GM12864 (cell line): ENCODE data around the gene RBFOX2.

Source experiments
- DNase-seq: peaks from one replicate; pipeline ENCODE4 v3.0.0-alpha.2; 2011; ENCODE audit warnings: low read depth
- H3K4me3 ChIP-seq: 2 replicates; pipeline ENCODE4 v1.5.1; 2011; ENCODE audit warnings: mild to moderate bottlenecking, low read depth, low read length, control low read depth
- TF ChIP-seq, protein P1 (sequence below): IDR thresholded peaks from 2 replicates; pipeline ENCODE4 v1.5.1; 2011; ENCODE audit warnings: low read depth, mild to moderate bottlenecking, moderate library complexity, low read length, control low read depth, inconsistent platforms; ENCODE audit errors: missing control alignments

The RBFOX2 gene

DNA sequence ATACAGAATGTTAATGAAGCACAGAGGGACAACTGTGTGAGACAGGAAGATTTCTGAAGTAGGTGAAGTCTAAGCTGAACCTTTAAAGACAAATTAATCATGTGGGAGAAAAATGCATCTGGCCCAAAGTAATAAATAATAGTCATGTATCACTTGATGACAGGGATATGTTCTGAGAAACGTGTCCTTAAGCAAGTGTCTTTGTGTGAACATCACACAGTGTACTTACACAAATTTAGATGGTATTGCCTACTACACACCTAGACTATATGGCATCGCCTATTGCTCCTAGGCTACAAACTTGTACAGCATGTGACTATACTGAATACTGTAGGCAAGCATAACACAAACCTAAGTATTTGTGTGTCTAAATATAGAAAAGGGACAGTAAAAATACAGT, 198.3 kb downstream of the RBFOX2 start:
- no peak overlapping the region for H3K4me3 ChIP-seq
- no peak for DNase-seq
- TF ChIP-seq, protein P1, sequence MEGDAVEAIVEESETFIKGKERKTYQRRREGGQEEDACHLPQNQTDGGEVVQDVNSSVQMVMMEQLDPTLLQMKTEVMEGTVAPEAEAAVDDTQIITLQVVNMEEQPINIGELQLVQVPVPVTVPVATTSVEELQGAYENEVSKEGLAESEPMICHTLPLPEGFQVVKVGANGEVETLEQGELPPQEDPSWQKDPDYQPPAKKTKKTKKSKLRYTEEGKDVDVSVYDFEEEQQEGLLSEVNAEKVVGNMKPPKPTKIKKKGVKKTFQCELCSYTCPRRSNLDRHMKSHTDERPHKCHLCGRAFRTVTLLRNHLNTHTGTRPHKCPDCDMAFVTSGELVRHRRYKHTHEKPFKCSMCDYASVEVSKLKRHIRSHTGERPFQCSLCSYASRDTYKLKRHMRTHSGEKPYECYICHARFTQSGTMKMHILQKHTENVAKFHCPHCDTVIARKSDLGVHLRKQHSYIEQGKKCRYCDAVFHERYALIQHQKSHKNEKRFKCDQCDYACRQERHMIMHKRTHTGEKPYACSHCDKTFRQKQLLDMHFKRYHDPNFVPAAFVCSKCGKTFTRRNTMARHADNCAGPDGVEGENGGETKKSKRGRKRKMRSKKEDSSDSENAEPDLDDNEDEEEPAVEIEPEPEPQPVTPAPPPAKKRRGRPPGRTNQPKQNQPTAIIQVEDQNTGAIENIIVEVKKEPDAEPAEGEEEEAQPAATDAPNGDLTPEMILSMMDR, result no peak

DNA sequence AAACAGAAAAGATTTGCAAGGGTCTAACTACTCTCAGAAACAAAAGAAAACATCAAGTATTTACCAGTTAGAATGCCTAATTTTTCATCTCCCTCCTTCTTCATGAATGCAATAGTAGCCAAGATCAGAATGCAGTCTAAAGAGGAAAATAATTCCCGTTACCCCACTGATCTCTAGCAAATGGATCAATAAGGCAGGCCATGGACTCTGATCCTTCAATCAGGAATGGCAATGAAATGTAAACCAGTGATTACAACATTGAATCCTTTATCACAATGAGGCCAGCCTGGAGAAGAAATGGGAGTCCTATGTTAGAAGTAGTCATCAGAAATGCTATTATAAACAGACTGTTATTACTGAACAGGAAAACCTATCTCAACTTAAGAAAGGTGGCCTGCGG, 204.4 kb downstream of the RBFOX2 start:
- TF ChIP-seq, protein P1, result no peak
- DNase-seq, result no peak
- H3K4me3 ChIP-seq, result no peak overlapping the region

DNA sequence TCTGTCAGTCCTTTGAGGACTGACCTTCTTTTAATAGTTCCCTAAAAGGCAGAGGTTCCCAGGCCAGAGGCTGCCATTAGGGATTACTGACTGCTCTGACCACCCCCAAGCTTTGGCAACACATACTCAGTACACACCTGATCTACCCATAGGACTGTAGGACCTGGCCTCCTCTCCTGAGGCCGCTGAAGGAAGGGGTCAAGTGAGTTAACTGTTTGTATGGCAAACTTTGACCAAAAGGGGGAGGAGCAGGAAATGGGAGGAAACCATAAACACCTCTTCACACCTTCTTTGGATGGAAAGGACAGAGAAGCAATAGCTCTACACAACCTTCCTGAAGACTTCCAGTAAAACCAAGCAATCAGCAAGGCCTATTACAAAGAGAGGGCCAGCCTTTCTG, 207.0 kb downstream of the RBFOX2 start:
- no peak for DNase-seq
- TF ChIP-seq, protein P1, result no peak
- H3K4me3 ChIP-seq, result no peak overlapping the region

DNA sequence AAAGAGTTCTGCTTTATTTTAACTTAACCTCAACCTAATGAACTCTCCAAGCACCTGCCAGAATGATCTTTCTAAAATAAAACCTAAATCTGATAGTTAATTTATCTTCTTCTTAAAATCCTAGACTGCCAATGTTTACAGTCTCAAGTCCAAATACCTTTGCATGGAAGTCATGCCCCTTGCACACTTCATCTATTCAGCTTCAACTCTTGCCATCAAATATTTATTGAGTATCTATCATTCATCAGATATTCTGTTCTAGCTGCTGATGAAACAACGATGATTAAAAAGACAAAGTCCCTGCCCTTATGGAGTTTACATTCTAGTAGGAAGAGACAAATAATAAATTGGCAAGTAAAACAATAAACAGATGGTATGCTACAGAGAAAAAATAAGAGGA, 209.2 kb downstream of the RBFOX2 start:
- TF ChIP-seq, protein P1, result no peak
- H3K4me3 ChIP-seq, result no peak overlapping the region
- no peak for DNase-seq

DNA sequence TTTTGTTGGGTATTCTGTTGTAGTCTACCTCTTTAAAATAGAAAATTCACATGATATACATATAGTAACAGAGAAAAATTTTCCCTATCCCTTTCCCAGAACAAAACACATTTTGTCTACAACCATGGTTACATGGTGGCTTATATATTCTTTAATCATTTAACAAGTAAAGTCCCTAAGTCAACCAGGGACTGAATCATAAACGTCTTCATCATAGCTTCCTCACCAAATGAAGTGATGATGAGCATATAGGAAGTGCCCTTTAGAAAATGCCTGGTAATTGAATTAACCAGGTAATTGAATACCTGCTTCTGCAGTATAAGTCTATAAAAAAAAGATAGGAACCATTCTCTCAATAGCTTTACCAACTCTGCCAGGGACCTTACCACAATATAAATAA, 209.7 kb downstream of the RBFOX2 start:
- TF ChIP-seq, protein P1, result no peak
- DNase-seq, result no peak
- H3K4me3 ChIP-seq, result no peak overlapping the region

DNA sequence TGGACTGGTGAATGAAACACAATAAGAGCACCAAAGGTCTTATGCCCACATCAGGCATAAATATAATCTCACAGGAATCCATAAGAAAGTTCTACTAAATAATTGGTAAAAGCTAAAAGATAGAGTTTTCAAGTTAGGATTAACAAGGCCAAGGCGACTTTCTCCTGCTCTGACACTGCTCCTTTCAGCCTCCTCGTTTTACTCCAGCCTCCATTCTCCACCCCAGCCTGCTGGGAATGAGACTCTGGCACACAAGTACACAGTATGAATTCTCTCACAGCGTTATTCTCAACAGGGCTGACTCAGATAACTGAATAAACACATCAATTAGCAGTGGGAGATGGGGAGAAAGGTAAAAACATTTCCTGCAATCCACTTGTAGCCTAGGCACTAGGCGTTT, 216.0 kb downstream of the RBFOX2 start:
- no peak for DNase-seq
- TF ChIP-seq, protein P1, result no peak
- H3K4me3 ChIP-seq, result no peak overlapping the region

DNA sequence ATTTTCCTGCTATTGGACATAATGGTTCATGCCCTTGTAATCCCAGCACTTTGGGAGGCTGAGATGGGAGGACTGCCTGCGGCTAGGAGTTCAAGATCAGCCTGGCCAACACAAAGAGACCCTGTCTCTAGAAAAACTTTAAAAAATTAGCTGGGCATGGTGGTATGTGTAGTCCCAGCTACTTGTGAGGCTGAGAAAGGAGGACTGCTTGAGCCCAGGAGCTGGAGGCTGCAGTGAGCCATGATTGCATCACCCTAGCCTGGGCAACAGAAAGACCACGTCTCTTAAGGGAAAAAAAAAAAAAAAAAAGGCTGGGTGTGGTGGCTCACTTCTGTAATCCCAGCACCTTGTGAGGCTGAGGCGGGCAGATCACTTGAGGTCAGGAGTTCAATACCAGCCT, 217.0 kb downstream of the RBFOX2 start:
- no peak overlapping the region for H3K4me3 ChIP-seq
- TF ChIP-seq, protein P1, result no peak
- no peak for DNase-seq
